Stimulated activated CD8-positive, alpha-beta memory T cell treated with anti-CD3 and anti-CD28 coated beads, Interleukin-2, amount 100 ng/mL, for 48 hours (primary cell): Measurements from ENCODE around the gene EFHD2.
"Not testable (repeated sequence)": the region's sequence is repeated elsewhere in the genome, so short reads cannot be mapped to it uniquely, and the experiment has no call there.

ENCODE experiments used
- DNase-seq, 2 donors: peaks; one replicate each; pipeline ENCODE4 v3.0.0-alpha.2; 2020; ENCODE audit warnings: low read depth in 2 of 2

EFHD2 gene

DNA sequence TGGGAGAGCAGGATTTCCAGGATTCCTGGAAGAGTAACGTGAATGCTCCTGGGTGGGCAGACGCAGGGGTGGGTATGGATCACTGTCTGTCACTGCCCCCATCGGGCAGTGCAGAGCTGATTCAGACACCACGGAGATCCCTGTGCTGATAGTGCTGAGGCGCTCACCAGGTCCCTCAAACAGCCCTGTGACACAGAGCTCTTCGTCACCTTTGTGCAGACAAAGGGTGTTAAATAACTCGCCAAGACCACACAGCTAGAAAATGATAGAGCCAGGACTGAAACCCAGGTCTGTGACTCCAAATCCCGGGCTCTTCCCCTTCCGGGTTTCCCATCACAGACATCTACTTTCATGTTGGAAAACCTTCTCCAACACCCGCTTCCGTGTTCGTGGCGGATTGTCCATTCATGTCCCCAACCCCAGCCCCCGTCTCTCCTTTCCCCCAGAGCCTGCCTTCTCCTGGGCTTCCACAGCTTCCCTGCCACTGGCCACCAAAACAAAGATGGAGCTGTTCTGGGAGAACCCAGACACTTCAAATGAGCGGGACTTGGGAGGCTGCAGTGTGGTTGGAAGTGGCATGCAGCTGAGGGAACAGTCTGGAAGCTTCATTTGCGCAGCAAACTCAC lies 2.6 kb downstream of the EFHD2 start:
- DNase-seq: peak in 1 of 2 donors; percentile 54

DNA sequence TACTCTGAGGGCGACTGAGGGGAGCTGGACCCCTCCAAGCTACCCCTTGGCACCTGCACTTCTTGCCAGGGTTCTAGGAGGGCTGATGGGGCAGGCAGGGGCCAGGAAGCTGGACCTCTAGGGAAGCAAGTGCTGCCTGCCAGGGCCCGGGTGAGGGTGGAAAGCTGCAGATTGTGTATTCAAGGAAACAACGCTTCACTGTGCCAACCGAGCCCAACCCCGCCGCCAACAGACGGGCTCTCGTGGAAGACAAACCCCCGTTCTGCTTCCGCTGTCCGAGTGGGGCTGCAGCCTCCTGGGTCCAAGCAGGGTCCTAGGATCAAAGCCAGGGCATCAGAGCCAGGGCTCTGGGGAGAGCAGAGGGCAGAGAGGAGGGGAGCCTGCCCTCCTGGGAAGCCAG lies 3.2 kb downstream of the EFHD2 start:
- no peak for DNase-seq

- DNase-seq: no peak
Measured at GRCh38 chr1:15413563-15414444, 4.1 kb downstream of the EFHD2 start.

DNA sequence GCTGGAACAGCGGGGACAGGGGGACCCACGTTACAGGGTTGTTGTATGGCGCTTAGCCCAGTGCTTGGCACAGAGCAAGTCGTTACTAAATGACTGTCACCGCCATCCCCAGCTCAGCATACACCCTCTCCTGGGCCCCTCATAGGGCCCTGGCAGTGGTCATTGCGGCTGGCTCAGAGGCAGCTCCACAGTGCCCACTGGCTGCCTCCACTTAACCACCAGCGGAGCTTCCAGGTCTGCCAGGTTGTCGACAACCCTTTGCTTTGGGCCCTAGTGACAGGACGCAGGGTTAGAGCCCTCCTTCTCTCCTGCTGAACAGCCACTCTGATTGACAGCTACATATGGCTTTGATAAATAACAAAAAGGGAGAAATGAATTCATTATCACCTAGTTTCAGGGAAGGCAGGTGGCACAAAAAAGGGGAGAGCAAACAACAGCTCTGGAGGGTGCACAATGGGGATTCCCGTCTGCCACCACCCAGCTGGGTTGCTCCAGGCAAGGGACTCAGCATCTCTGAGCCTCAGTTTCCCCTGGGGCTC lies 4.8 kb downstream of the EFHD2 start:
- no peak for DNase-seq

GRCh38 chr1:15417059-15417934 lies 7.6 kb downstream of the EFHD2 start:
- peak in 1 of 2 donors; percentile 32 for DNase-seq

DNA sequence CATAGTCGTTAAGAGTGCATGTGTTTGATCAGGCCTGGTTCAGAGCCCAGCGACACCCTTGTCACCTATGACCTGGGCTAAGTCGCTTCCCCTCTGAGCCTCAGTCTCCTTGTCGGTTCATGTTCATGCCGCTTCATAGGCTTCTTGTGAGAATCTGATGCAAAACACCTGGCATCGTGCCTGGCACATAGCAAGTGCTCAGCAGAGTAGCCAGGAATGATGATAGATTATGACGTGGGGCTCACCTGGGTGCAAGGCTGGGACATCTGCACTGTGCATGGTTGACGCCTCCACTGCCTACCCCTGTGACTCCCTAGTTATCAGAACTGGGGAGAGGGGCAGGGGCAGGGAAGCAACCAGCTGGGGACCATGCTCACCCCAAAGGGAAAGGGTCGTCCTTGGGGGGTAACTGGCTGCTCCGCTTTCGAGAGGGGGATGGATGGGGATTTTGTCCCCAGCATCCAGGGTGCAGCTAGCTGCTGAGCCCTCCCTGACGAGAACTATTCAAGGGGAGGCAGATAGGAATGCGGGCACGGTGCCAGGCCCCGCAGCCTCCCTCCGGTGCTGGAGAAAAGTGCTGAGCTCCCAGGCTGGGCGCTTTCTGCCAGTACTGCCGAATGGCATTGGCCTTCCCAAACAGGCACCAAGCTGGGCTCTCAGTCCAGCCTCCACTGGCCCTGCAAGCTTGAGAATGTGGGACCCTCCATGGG lies 9.3 kb downstream of the EFHD2 start:
- no peak for DNase-seq

- DNase-seq: no peak
Measured at GRCh38 chr1:15420853-15421465, 11.3 kb downstream of the EFHD2 start.

DNA sequence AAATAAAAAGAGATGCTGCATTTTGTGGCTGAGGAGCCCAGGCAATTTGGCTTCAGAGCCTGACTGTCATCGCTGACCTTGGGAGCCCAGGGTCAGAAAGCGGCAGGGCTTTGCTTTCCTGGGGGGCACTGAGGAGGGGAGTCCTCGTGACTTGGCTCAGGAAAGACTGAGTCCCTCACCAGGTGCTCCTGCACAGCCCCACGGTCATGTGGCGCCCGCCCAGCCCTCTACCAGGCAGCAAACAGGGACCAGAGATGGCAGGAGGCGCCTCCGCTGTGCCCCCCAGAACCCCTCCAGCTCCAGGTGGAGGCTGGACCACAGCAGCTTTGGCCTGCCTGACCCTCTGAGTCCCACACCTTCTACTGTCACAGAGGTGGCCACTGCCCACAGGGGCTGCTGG lies 13.2 kb downstream of the EFHD2 start:
- no peak for DNase-seq

DNA sequence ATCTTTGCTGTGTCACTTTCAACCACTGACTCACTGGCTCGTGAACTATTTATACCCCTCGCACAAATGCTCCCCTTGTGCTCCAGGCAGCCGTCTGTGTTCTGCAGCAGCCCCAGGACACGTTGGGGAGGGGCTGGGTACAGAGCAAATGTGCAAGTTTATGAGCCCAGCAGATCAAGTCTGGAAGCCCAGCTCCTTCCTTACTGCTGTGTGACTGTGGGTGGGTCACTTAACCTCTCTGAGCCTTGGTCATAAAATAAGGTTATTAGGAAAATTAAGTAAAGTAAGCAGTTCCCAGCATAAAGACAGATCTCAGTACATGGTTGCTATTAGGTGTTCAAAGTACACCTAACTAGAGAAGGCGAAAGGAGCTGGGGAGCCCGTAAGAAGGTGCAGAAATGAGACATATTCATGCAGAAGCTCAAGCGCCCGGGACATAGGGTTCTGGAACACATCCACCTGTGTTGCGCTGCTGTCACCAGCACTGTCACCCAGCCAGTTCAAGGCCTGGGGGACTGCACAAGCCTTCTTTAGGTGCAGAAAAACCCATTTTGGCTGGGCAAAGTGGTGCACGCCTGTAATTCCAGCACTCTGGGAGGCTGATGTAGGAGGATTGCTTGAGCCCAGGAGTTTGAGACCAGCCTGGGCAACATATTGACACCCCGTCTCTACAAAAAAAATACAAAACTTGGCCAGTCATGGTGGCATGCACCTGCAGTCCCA lies 13.8 kb downstream of the EFHD2 start:
- no peak for DNase-seq

DNA sequence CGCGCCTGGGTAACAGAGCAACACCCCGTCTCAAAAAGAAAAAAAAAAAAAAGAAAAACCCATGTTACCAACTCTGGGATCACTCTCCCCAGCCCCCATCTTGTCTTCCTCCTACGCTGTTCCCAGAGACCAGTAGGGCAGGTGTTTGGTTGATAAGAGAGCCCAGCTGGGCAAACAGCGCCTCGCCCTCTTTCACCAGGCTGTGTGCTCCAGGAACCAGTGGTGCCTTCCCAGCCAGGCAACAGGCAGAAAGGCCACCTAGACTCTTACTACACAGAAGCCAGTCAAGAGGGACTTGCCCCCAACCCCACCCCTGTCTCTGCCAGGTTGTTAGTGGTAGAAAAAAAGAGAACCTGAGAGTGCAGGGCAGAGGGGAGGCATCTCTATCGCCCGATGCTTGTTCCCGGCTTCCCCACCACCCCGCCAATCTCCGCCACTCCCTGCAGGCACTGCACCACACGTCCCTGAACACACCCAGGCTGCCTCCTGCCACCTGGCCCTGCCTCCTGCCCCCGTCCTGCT lies 14.5 kb downstream of the EFHD2 start:
- DNase-seq: no peak

DNA sequence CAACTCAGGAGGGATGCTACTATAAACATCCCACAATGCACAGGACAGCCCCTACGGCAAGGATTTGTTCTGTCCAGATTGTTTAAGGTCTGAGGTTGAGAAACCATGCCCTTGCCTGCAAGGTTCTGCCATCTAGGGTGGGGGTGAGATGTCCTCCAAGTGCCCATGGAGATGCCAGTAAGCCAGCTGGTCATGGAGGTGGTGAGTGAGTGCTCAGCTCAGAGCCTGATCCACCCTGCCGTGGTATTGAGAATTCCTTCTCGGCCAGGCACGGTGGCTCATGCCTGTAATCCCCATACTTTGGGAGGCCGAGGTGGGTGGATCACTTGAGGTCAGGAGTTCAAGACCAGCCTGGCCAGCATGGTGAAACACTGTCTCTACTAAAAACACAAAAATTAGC lies 15.3 kb downstream of the EFHD2 start:
- DNase-seq: no peak

GRCh38 chr1:15425521-15425920 lies 15.8 kb downstream of the EFHD2 start:
- no peak for DNase-seq

DNA sequence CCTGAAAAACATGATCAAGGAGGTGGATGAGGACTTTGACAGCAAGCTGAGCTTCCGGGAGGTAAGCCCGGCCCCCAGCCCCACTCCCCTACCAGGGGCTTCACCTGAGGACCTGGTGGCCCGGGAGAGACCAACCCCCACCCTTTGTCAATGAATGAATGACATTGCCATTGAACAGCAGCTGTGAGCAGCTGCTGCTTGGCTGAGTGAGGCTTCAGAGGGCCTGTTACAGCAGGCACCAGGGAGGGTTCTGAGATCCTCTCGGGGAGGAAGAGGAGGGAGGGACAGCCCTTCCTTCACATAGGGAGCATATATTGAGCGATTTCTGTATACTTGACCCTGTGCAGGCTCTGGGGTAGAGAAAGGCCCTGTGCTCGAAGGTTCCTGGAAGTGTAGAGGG lies 16.3 kb downstream of the EFHD2 start:
- DNase-seq: no peak

DNA sequence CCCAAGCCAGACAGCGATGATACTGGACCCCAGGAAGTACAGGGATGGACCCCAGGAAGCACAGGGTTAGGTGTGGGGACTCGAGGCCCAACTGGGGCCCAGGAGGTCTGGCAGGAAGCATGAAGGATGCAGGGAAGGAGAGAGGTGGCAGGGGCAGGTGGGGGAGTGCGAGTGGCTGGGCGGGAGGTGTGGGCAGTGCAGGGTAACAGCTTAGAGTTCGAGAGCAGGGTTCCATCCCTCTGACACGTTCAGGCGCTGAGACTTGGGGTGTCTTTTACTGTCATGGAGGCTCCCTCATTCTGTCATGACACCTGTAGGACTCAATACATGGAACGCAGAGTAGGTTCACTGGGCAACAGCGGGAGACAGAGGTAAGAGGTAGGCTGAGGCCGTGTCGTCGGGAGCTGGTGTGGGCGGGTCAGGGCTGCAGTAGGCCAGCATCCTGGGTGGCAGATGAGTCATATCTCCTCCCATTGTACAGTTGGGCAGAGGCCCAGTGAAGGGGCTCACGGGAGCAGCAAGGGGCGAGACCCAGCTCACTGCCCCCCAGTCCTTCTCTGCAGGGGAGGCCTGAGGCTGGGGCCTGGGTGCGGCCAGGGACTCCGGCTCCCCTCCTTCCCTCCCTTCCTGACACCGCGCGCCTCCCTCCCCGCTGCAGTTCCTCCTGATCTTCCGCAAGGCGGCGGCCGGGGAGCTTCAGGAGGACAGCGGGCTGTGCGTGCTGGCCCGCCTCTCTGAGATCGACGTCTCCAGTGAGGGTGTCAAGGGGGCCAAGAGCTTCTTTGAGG lies 17.0 kb downstream of the EFHD2 start:
- no peak for DNase-seq

- no peak for DNase-seq
Measured at GRCh38 chr1:15427280-15427666, 17.6 kb downstream of the EFHD2 start.

DNA sequence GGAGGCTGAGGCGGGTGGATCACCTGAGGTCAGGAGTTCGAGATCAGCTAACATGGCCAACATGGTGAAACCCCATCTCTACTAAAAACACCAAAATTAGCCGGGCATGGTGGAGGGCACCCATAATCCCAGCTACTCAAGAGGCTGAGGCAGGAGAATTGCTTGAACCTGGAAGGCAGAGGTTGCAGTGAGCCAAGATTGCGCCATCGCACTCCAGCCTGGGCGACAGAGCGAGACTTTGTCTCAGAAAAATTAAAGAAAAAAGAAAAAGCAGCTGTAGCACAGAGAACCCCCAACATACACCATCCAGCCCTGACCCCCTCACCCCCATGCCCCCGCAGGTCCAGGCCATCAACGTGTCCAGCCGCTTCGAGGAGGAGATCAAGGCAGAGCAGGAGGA lies 18.6 kb downstream of the EFHD2 start:
- DNase-seq: not testable (repeated sequence)

- DNase-seq: no peak
Measured at GRCh38 chr1:15428815-15429435, 19.2 kb downstream of the EFHD2 start.

DNA sequence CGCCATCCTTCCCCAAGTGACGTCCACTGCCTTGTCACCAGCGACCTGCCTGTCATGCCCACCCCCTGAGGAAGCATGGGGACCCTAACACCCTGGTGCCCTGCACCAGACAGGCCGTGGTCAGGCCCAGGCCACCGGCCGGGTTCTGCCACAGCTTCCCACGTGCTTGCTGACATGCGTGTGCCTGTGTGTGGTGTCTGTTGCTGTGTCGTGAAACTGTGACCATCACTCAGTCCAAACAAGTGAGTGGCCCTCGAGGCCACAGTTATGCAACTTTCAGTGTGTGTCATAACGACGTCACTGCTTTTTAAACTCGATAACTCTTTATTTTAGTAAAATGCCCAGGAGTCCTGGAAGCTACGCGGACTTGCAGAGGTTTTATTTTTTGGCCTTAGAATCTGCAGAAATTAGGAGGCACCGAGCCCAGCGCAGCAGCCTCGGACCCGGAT lies 20.0 kb downstream of the EFHD2 start:
- DNase-seq: no peak
